ENCODE results near the gene ARG2. TPM values are rescaled to one million over a fixed set of nuclear protein-coding genes. Genes with fewer than 3 reads are reported as not detected.

ARG2 gene
- total and polyA plus RNA-seq, 2 experiments from 2014 or later, result 5.6 to 6.3 TPM

- Histone ChIP-seq H3K9ac (no peak overlapping the region), H2AFZ (no peak overlapping the region), H3K9me3 (ENCODE audit: low read depth) (no peaks in the 10 kb centered on the region), H3K27me3 (replicated peaks; ENCODE audit: insufficient read depth) (no peaks in the 10 kb centered on the region), H3K9me2 (ENCODE audit: insufficient read depth) (no peaks in the 10 kb centered on the region), H3K4me3 (no peak overlapping the region), H3K79me2 (ENCODE audit: insufficient read depth) (no peaks in the 10 kb centered on the region), H4K20me1 (ENCODE audit: insufficient read depth) (no peaks in the 10 kb centered on the region), H3K36me3 (ENCODE audit: low read depth) (no peaks in the 10 kb centered on the region), H3K4me1 (ENCODE audit: insufficient read depth) (no peaks in the 10 kb centered on the region), H3F3A (ENCODE audit: insufficient read depth) (no peaks in the 10 kb centered on the region), H3K27ac (no peak overlapping the region), H3K4me2 (ENCODE audit: unreplicated experiment) (no peak overlapping the region)
- TF ChIP-seq EZH2 (IDR thresholded peaks at IDR 0.05; ENCODE audit: insufficient read depth, poor library complexity, severe bottlenecking), result no peak
- no peak for TF ChIP-seq EZH2phosphoT487 (IDR thresholded peaks at IDR 0.05; ENCODE audit: insufficient read depth, low read depth)
- in situ Hi-C loops (cut with MboI), result no loop called here
- 83% methylated on average over 7 of the region's 7 CpGs for WGBS, 2 experiments (ENCODE audit: low coverage in 1 of 2, low lambda C conversion rate in 2 of 2, missing lambda C conversion rate in 2 of 2)
- DNase-seq, result no peak
Measured at GRCh38 chr14:67582061-67582460, 37.7 kb upstream of the ARG2 start.

GRCh38 chr14:67583711-67584644, 35.7 kb upstream of the ARG2 start:
- Histone ChIP-seq H3K9me2 (ENCODE audit: insufficient read depth) (no peaks in the 10 kb centered on the region), H3K4me3 (no peak overlapping the region), H3K4me1 (ENCODE audit: insufficient read depth) (no peaks in the 10 kb centered on the region), H3K27me3 (replicated peaks; ENCODE audit: insufficient read depth) (no peaks in the 10 kb centered on the region), H3K79me2 (ENCODE audit: insufficient read depth) (no peaks in the 10 kb centered on the region), H4K20me1 (ENCODE audit: insufficient read depth) (no peaks in the 10 kb centered on the region), H3K27ac (no peak overlapping the region), H3K4me2 (ENCODE audit: unreplicated experiment) (no peak overlapping the region), H3K9ac (no peak overlapping the region), H3F3A (ENCODE audit: insufficient read depth) (no peaks in the 10 kb centered on the region), H3K9me3 (ENCODE audit: low read depth) (no peaks in the 10 kb centered on the region), H3K36me3 (ENCODE audit: low read depth) (no peaks in the 10 kb centered on the region), H2AFZ (no peak overlapping the region)
- in situ Hi-C loops (cut with MboI), result no loop called here
- peak; percentile 58 for DNase-seq
- WGBS, 2 experiments (ENCODE audit: low coverage in 1 of 2, low lambda C conversion rate in 2 of 2, missing lambda C conversion rate in 2 of 2), result 67 to 72% methylated on average over 6 of the region's 6 CpGs
- TF ChIP-seq EZH2phosphoT487 (IDR thresholded peaks at IDR 0.05; ENCODE audit: insufficient read depth, low read depth), result no peak
- TF ChIP-seq EZH2 (IDR thresholded peaks at IDR 0.05; ENCODE audit: insufficient read depth, poor library complexity, severe bottlenecking), result no peak

- Histone ChIP-seq H3K4me1 (ENCODE audit: insufficient read depth) (no peaks in the 10 kb centered on the region), H4K20me1 (ENCODE audit: insufficient read depth) (no peaks in the 10 kb centered on the region), H3K9ac (no peak overlapping the region), H3K36me3 (ENCODE audit: low read depth) (no peaks in the 10 kb centered on the region), H3K4me3 (no peak overlapping the region), H3K27me3 (replicated peaks; ENCODE audit: insufficient read depth) (no peaks in the 10 kb centered on the region), H3K4me2 (ENCODE audit: unreplicated experiment) (no peak overlapping the region), H3K9me2 (ENCODE audit: insufficient read depth) (no peaks in the 10 kb centered on the region), H3K9me3 (ENCODE audit: low read depth) (no peaks in the 10 kb centered on the region), H3K79me2 (ENCODE audit: insufficient read depth) (no peaks in the 10 kb centered on the region), H2AFZ (no peak overlapping the region), H3K27ac (no peak overlapping the region), H3F3A (ENCODE audit: insufficient read depth) (no peaks in the 10 kb centered on the region)
- TF ChIP-seq EZH2phosphoT487 (IDR thresholded peaks at IDR 0.05; ENCODE audit: insufficient read depth, low read depth), result no peak
- TF ChIP-seq EZH2 (IDR thresholded peaks at IDR 0.05; ENCODE audit: insufficient read depth, poor library complexity, severe bottlenecking), result no peak
- WGBS, 2 experiments (ENCODE audit: low coverage in 1 of 2, low lambda C conversion rate in 2 of 2, missing lambda C conversion rate in 2 of 2), result 90 to 97% methylated on average over 3 of the region's 3 CpGs
- DNase-seq, result no peak
- in situ Hi-C loops (cut with MboI), result no loop called here
Measured at GRCh38 chr14:67584978-67585377, 34.7 kb upstream of the ARG2 start.

GRCh38 chr14:67586369-67586768, 33.4 kb upstream of the ARG2 start:
- H3K4me2 ChIP-seq (ENCODE audit: unreplicated experiment), result no peak overlapping the region
- WGBS, 2 experiments (ENCODE audit: low coverage in 1 of 2, low lambda C conversion rate in 2 of 2, missing lambda C conversion rate in 2 of 2), result 79 to 85% methylated on average over 4 of the region's 4 CpGs
- no peaks in the 10 kb centered on the region for H3K79me2 ChIP-seq (ENCODE audit: insufficient read depth)
- H3K36me3 ChIP-seq (ENCODE audit: low read depth), result no peaks in the 10 kb centered on the region
- TF ChIP-seq EZH2phosphoT487 (IDR thresholded peaks at IDR 0.05; ENCODE audit: insufficient read depth, low read depth) (no peak), EZH2 (IDR thresholded peaks at IDR 0.05; ENCODE audit: insufficient read depth, poor library complexity, severe bottlenecking) (no peak)
- no peaks in the 10 kb centered on the region for H3K4me1 ChIP-seq (ENCODE audit: insufficient read depth)
- no peak overlapping the region for H3K4me3 ChIP-seq
- no peaks in the 10 kb centered on the region for H3F3A ChIP-seq (ENCODE audit: insufficient read depth)
- H3K27ac ChIP-seq, result no peak overlapping the region
- no peak overlapping the region for H2AFZ ChIP-seq
- no peak overlapping the region for H3K9ac ChIP-seq
- H3K9me3 ChIP-seq (ENCODE audit: low read depth), result no peaks in the 10 kb centered on the region
- no peaks in the 10 kb centered on the region for H4K20me1 ChIP-seq (ENCODE audit: insufficient read depth)
- H3K27me3 ChIP-seq (replicated peaks; ENCODE audit: insufficient read depth), result no peaks in the 10 kb centered on the region
- no peak for DNase-seq
- no peaks in the 10 kb centered on the region for H3K9me2 ChIP-seq (ENCODE audit: insufficient read depth)
- in situ Hi-C loops (cut with MboI), result no loop called here
